SK-N-SH (cell line): ENCODE measurements around the gene PLD1. TPM values are rescaled to one million over a fixed set of nuclear protein-coding genes. Genes with fewer than 3 reads are reported as not detected.
A peak's percentile ranks its signal among the peaks of the same experiment; 100 is the strongest.

Experiments
- CTCF ChIA-PET: fragments of 300-600, 350-600 bp; formaldehyde crosslinking; extraction: SDS; loops from one replicate; lab custom pipeline; 2021; lab: Yijun Ruan, JAX
- POLR2A ChIA-PET: fragments of 350-600 bp; sonication (Branson Sonifier 250); formaldehyde crosslinking; extraction: SDS; loops from one replicate; lab custom pipeline; 2020; ENCODE audit warnings: antibody characterized with exemption, inconsistent platforms; lab: Yijun Ruan, JAX
- DNase-seq: peaks from one replicate; pipeline ENCODE4 v3.0.0; 2012
- H2AFZ ChIP-seq: fragments of 200-600 bp; sonication (generic); 2 replicates; pipeline ENCODE4 v1.8.1; 2016; ENCODE audit warnings: antibody characterized with exemption, mild to moderate bottlenecking, low read depth
- H3F3A ChIP-seq: fragments of 200-600 bp; sonication (generic); replicated peaks from 2 replicates; pipeline ENCODE3; 2016; ENCODE audit warnings: antibody characterized with exemption, mild to moderate bottlenecking; ENCODE audit not compliant: insufficient read depth
- H3K27ac ChIP-seq, 2 experiments: fragments of 200-500 bp in 1 of 2; fragments of 200-600 bp in 1 of 2; sonication (Bioruptor generic) in 1 of 2; sonication (generic), shearing (Covaris generic) in 1 of 2; 2 replicates each; pipeline versions ENCODE4 v1.5.1 to v1.6.1; 2014 to 2016; ENCODE audit warnings: low read depth in 2 of 2, inconsistent platforms in 1 of 2, low read length in 1 of 2, mild to moderate bottlenecking in 1 of 2, mixed read lengths in 1 of 2
- H3K27me3 ChIP-seq: fragments of 200-600 bp; sonication (generic), shearing (Covaris generic); 2 replicates; pipeline ENCODE4 v1.6.1; 2016; ENCODE audit warnings: mixed run types; ENCODE audit not compliant: insufficient read depth
- H3K36me3 ChIP-seq, 2 experiments: fragments of 200-500 bp in 1 of 2; fragments of 200-600 bp in 1 of 2; sonication (Bioruptor generic) in 1 of 2; sonication (generic) in 1 of 2; replicated peaks in 1 of 2; 2 replicates each; pipeline versions ENCODE3 to v1.5.1; 2014 to 2016; ENCODE audit warnings: low read length in 1 of 2, mild to moderate bottlenecking in 1 of 2; ENCODE audit not compliant: insufficient read depth in 2 of 2, control insufficient read depth in 1 of 2
- H3K4me1 ChIP-seq, 2 experiments: fragments of 200-500 bp in 1 of 2; fragments of 200-600 bp in 1 of 2; sonication (Bioruptor generic) in 1 of 2; sonication (generic), shearing (Covaris generic) in 1 of 2; 2 replicates each; pipeline versions ENCODE4 v1.5.1 to v1.6.1; 2014 to 2016; ENCODE audit warnings: low read depth in 1 of 2, low read length in 1 of 2, mixed run types in 1 of 2; ENCODE audit not compliant: insufficient read depth in 2 of 2, control insufficient read depth in 1 of 2
- H3K4me2 ChIP-seq: fragments of 200-600 bp; sonication (generic), shearing (Covaris generic); 2 replicates; pipeline ENCODE4 v1.6.1; 2017; ENCODE audit warnings: mixed run types
- H3K4me3 ChIP-seq, 2 experiments: fragments of 200-500 bp in 1 of 2; fragments of 200-600 bp in 1 of 2; sonication (Bioruptor generic) in 1 of 2; sonication (generic), shearing (Covaris generic) in 1 of 2; 2 replicates each; pipeline versions ENCODE4 v1.5.1 to v1.8.1; 2014 to 2016; ENCODE audit warnings: low read depth in 2 of 2, inconsistent platforms in 1 of 2, low read length in 1 of 2, mild to moderate bottlenecking in 1 of 2, mixed read lengths in 1 of 2, moderate library complexity in 1 of 2
- H3K79me2 ChIP-seq: fragments of 200-600 bp; sonication (generic); 2 replicates; pipeline ENCODE4 v1.8.1; 2017; ENCODE audit warnings: mild to moderate bottlenecking; ENCODE audit not compliant: insufficient read depth
- H3K9ac ChIP-seq: fragments of 200-600 bp; sonication (generic); 2 replicates; pipeline ENCODE4 v1.6.1; 2017; ENCODE audit warnings: mixed run types
- H3K9me2 ChIP-seq: fragments of 200-600 bp; sonication (generic); 2 replicates; pipeline ENCODE4 v1.6.1; 2017; ENCODE audit warnings: mixed run types
- H3K9me3 ChIP-seq: fragments of 200-600 bp; sonication (generic); 2 replicates; pipeline ENCODE4 v1.6.1; 2017; ENCODE audit warnings: mixed run types, mild to moderate bottlenecking, moderate library complexity
- H4K20me1 ChIP-seq: fragments of 200-600 bp; sonication (generic); 2 replicates; pipeline ENCODE4 v1.6.1; 2017; ENCODE audit warnings: mild to moderate bottlenecking, mixed run types; ENCODE audit not compliant: insufficient read depth
- CHD2 ChIP-seq: fragments of 150-350 bp; IDR thresholded peaks from 2 replicates; pipeline ENCODE4 v1.6.1; 2018; ENCODE audit warnings: low read length; ENCODE audit not compliant: partially characterized antibody
- EP300 ChIP-seq, 2 experiments: IDR thresholded peaks; 2 replicates each; pipeline versions ENCODE4 v1.4.0 to v1.6.1; 2012; ENCODE audit warnings: borderline replicate concordance in 1 of 2, low read depth in 1 of 2, low read length in 1 of 2
- FOXJ3 ChIP-seq: sonication (generic); formaldehyde crosslinking; IDR thresholded peaks from 2 replicates; pipeline ENCODE4 v1.5.1; 2020; ENCODE audit warnings: mild to moderate bottlenecking, missing genetic modification reagents
- FOXM1 ChIP-seq: IDR thresholded peaks from 2 replicates; pipeline ENCODE4 v1.4.0; 2012; ENCODE audit warnings: low read depth, mild to moderate bottlenecking
- GATA2 ChIP-seq: sonication (generic); formaldehyde crosslinking; IDR thresholded peaks from 2 replicates; pipeline ENCODE4 v1.5.0; 2020; ENCODE audit warnings: mild to moderate bottlenecking, missing genetic modification reagents
- NFIC ChIP-seq: IDR thresholded peaks from 2 replicates; pipeline ENCODE4 v1.4.0; 2012; ENCODE audit warnings: borderline replicate concordance
- NRF1 ChIP-seq: IDR thresholded peaks from 2 replicates; pipeline ENCODE4 v1.6.1; 2012; ENCODE audit warnings: low read depth, mild to moderate bottlenecking, low read length
- POLR2AphosphoS5 ChIP-seq: IDR thresholded peaks from 2 replicates; pipeline ENCODE4 v1.6.1; 2012; ENCODE audit warnings: low read depth, low read length
- RXRA ChIP-seq: IDR thresholded peaks from 2 replicates; pipeline ENCODE4 v1.4.0; 2012; ENCODE audit warnings: low read depth, mild to moderate bottlenecking, borderline replicate concordance
- SIN3A ChIP-seq: IDR thresholded peaks from 2 replicates; pipeline ENCODE4 v1.6.1; 2012; ENCODE audit warnings: low read depth, mild to moderate bottlenecking, low read length, moderate library complexity, borderline replicate concordance
- SMC3 ChIP-seq: IDR thresholded peaks from 2 replicates; pipeline ENCODE4 v1.6.1; 2012; ENCODE audit warnings: low read depth, low read length, improper control_type of control experiment
- TAF1 ChIP-seq: IDR thresholded peaks from 2 replicates; pipeline ENCODE4 v1.6.1; 2012; ENCODE audit warnings: low read depth, mild to moderate bottlenecking, low read length, moderate library complexity, borderline replicate concordance
- TEAD4 ChIP-seq: IDR thresholded peaks from 2 replicates; pipeline ENCODE4 v1.4.0; 2012; ENCODE audit warnings: mild to moderate bottlenecking, borderline replicate concordance; ENCODE audit not compliant: insufficient read depth
- YY1 ChIP-seq: IDR thresholded peaks from 2 replicates; pipeline ENCODE4 v1.4.0; 2012; ENCODE audit warnings: low read depth, mild to moderate bottlenecking
- WGBS: methylation state at CpG from one replicate; pipeline ENCODE4 v1.1.6; 2017; ENCODE audit warnings: low lambda C conversion rate; 5-methylcytosine and 5-hydroxymethylcytosine counted together
- polyA plus RNA-seq, 3 experiments: library from polyadenylated mRNA; depleted of rRNA; stranded (reverse); fragments of >200 nt; gene quantifications; 2 replicates each; pipeline ENCODE4 v1.2.3, GENCODE V29; 2012
- TF ChIP-seq, protein P1 (sequence below): IDR thresholded peaks from 2 replicates; pipeline ENCODE4 v1.4.0; 2012; ENCODE audit warnings: low read depth, borderline replicate concordance
- TF ChIP-seq, protein P2 (sequence below): IDR thresholded peaks from 2 replicates; pipeline ENCODE4 v1.6.1; 2012; ENCODE audit warnings: mild to moderate bottlenecking, low read depth, low read length, moderate library complexity
- TF ChIP-seq, protein P3 (sequence below): IDR thresholded peaks from 2 replicates; pipeline ENCODE4 v1.4.0; 2012; ENCODE audit warnings: low read depth, borderline replicate concordance
- TF ChIP-seq, protein P4 (sequence below): IDR thresholded peaks from 2 replicates; pipeline ENCODE4 v1.4.0; 2012; ENCODE audit warnings: low read depth
- TF ChIP-seq, protein P5 (sequence below): IDR thresholded peaks from 2 replicates; pipeline ENCODE4; 2012

The PLD1 gene
- polyA plus RNA-seq, 1 of the 3 experiments (the other 2 are of a cell fraction) = 6.2 TPM

DNA sequence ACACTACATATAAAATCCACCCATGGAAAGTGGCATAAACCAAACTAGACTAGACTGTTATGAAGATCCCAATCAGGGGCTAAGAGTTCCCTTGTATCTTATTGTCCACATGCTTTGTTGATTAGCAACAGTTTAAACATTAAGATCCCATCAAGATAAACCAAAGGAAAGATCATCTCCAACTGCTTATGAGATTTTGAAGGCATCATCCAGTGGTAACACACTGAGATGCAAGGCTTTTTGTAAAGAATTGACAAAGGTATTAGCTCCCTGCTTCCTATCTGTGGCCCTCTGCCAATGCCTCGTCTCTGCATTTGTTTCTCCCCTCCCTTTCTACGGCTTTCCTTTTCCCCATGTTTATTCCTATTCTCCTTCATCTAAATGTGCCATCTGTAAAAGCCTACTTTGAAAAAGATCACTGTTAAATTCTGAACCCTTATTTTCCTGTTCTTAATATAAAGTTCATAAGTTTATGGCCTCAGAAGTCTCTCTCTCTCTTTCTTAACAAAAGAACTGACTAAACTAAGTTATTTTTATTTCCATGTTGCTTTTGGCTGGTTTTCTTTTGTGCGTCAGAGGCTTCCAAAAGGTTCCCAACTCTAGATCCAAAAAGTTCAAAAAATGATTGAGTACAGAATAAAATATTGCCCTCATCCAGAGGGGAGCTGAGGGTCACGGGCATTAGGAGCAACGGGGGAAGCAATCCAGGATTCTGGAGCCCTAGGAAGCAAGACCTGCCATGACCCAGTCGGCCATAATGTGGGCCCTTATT lies 5.5 kb downstream of the PLD1 start:
- peaks cover 14% of the 10 kb centered on the region for H3F3A ChIP-seq
- no peak for DNase-seq
- WGBS = 75% methylated on average over 6 of the region's 6 CpGs
- H3K36me3 ChIP-seq = no peaks in the 10 kb centered on the region
- TF ChIP-seq NRF1 (no peak), POLR2AphosphoS5 (no peak), FOXJ3 (CRISPR knock-in tag) (no peak), EP300 (IDR thresholded peaks at IDR 0.05; ENCODE audit: borderline replicate concordance in 1 of 2, low read depth in 1 of 2, low read length in 1 of 2) (no peak), CHD2 (no peak), YY1 (no peak), TEAD4 (no peak), SMC3 (no peak), TAF1 (no peak), GATA2 (CRISPR knock-in tag) (no peak)
- CTCF ChIA-PET = no interaction called here
- no peaks in the 10 kb centered on the region for H4K20me1 ChIP-seq
- peaks cover 4 to 25% of the 10 kb centered on the region in 2 experiments; a peak in 2 of 4 replicates for H3K4me1 ChIP-seq
- no peak overlapping the region for H2AFZ ChIP-seq
- no peaks in the 10 kb centered on the region for H3K9me2 ChIP-seq
- H3K27me3 ChIP-seq = no peaks in the 10 kb centered on the region
- H3K27ac ChIP-seq = peak overlapping the region in 1 of 2 experiments; percentile 82; a peak in 2 of 4 replicates
- H3K79me2 ChIP-seq = peaks cover 23% of the 10 kb centered on the region
- H3K9ac ChIP-seq = peak overlapping the region; percentile 20; the same call in 1 of the 2 replicates
- POLR2A ChIA-PET = no interaction called here
- no peak overlapping the region for H3K4me3 ChIP-seq
- H3K4me2 ChIP-seq = peak overlapping the region; percentile 30; the same call in 1 of the 2 replicates
- H3K9me3 ChIP-seq = no peaks in the 10 kb centered on the region

DNA sequence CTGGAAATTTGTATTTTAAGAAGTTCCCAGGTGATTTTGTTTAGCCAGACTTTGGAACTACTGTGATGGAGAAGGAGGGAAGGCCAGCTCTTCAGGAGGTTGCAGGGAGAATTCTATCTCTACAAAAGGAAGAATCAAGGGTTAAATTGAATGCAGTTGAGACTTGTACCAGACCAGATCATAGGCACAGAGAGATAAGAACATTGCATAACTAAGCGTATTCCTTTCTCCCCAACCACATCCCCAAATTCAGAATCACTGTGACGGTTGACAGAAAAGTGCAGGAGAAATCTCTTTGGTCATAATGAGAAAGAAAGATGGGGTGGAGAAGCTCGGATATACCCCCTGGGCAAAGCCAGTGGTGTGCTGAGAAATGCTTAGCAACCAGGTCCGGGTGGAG lies 7.2 kb downstream of the PLD1 start:
- H3K27ac ChIP-seq = no peak overlapping the region
- POLR2A ChIA-PET = no interaction called here
- H3K9me2 ChIP-seq = no peaks in the 10 kb centered on the region
- WGBS = 93% methylated on average over 4 of the region's 4 CpGs
- CTCF ChIA-PET = interaction anchor here (1.5 kb wide), 1 partner anchor 31 kb away, joined by 3 read pairs; no protein-coding TSS in a partner anchor
- H3K27me3 ChIP-seq = no peaks in the 10 kb centered on the region
- no peak overlapping the region for H3K4me2 ChIP-seq
- DNase-seq = no peak
- no peak overlapping the region for H2AFZ ChIP-seq
- H3K9ac ChIP-seq = no peak overlapping the region
- H3K4me3 ChIP-seq = no peak overlapping the region
- peaks cover 0 to 22% of the 10 kb centered on the region in 2 experiments; a peak in 1 of 4 replicates for H3K4me1 ChIP-seq
- H3K79me2 ChIP-seq = peaks cover 23% of the 10 kb centered on the region
- no peaks in the 10 kb centered on the region for H3K36me3 ChIP-seq
- H3F3A ChIP-seq = peaks cover 10% of the 10 kb centered on the region
- H3K9me3 ChIP-seq = no peaks in the 10 kb centered on the region
- no peaks in the 10 kb centered on the region for H4K20me1 ChIP-seq
- TF ChIP-seq, protein P1, sequence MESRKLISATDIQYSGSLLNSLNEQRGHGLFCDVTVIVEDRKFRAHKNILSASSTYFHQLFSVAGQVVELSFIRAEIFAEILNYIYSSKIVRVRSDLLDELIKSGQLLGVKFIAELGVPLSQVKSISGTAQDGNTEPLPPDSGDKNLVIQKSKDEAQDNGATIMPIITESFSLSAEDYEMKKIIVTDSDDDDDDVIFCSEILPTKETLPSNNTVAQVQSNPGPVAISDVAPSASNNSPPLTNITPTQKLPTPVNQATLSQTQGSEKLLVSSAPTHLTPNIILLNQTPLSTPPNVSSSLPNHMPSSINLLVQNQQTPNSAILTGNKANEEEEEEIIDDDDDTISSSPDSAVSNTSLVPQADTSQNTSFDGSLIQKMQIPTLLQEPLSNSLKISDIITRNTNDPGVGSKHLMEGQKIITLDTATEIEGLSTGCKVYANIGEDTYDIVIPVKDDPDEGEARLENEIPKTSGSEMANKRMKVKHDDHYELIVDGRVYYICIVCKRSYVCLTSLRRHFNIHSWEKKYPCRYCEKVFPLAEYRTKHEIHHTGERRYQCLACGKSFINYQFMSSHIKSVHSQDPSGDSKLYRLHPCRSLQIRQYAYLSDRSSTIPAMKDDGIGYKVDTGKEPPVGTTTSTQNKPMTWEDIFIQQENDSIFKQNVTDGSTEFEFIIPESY = no peak
- TF ChIP-seq, protein P2, sequence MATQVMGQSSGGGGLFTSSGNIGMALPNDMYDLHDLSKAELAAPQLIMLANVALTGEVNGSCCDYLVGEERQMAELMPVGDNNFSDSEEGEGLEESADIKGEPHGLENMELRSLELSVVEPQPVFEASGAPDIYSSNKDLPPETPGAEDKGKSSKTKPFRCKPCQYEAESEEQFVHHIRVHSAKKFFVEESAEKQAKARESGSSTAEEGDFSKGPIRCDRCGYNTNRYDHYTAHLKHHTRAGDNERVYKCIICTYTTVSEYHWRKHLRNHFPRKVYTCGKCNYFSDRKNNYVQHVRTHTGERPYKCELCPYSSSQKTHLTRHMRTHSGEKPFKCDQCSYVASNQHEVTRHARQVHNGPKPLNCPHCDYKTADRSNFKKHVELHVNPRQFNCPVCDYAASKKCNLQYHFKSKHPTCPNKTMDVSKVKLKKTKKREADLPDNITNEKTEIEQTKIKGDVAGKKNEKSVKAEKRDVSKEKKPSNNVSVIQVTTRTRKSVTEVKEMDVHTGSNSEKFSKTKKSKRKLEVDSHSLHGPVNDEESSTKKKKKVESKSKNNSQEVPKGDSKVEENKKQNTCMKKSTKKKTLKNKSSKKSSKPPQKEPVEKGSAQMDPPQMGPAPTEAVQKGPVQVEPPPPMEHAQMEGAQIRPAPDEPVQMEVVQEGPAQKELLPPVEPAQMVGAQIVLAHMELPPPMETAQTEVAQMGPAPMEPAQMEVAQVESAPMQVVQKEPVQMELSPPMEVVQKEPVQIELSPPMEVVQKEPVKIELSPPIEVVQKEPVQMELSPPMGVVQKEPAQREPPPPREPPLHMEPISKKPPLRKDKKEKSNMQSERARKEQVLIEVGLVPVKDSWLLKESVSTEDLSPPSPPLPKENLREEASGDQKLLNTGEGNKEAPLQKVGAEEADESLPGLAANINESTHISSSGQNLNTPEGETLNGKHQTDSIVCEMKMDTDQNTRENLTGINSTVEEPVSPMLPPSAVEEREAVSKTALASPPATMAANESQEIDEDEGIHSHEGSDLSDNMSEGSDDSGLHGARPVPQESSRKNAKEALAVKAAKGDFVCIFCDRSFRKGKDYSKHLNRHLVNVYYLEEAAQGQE = no peak
- no peak for TF ChIP-seq GATA2 (CRISPR knock-in tag)
- no peak for TF ChIP-seq EP300 (IDR thresholded peaks at IDR 0.05; ENCODE audit: borderline replicate concordance in 1 of 2, low read depth in 1 of 2, low read length in 1 of 2)
- no peak for TF ChIP-seq FOXM1
- TF ChIP-seq, protein P3, sequence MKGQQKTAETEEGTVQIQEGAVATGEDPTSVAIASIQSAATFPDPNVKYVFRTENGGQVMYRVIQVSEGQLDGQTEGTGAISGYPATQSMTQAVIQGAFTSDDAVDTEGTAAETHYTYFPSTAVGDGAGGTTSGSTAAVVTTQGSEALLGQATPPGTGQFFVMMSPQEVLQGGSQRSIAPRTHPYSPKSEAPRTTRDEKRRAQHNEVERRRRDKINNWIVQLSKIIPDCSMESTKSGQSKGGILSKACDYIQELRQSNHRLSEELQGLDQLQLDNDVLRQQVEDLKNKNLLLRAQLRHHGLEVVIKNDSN = no peak
- TF ChIP-seq, protein P4, sequence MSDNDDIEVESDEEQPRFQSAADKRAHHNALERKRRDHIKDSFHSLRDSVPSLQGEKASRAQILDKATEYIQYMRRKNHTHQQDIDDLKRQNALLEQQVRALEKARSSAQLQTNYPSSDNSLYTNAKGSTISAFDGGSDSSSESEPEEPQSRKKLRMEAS = no peak
- TF ChIP-seq, protein P5, sequence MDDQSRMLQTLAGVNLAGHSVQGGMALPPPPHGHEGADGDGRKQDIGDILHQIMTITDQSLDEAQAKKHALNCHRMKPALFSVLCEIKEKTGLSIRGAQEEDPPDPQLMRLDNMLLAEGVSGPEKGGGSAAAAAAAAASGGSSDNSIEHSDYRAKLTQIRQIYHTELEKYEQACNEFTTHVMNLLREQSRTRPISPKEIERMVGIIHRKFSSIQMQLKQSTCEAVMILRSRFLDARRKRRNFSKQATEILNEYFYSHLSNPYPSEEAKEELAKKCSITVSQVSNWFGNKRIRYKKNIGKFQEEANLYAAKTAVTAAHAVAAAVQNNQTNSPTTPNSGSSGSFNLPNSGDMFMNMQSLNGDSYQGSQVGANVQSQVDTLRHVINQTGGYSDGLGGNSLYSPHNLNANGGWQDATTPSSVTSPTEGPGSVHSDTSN = no peak
- TF ChIP-seq SIN3A = no peak
- no peak for TF ChIP-seq FOXJ3 (CRISPR knock-in tag)
- no peak for TF ChIP-seq NFIC
- no peak for TF ChIP-seq RXRA
- TF ChIP-seq YY1 = no peak
